GM19238 (cell line): ENCODE data around the gene FCAR.
A peak's percentile ranks its signal among the peaks of the same experiment; 100 is the strongest.
"Not testable (repeated sequence)": the region's sequence is repeated elsewhere in the genome, so short reads cannot be mapped to it uniquely, and the experiment has no call there.

Source experiments
- DNase-seq: peaks from one replicate; pipeline ENCODE4 v3.0.0; 2011; ENCODE audit warnings: low spot score; ENCODE audit not compliant: insufficient read length

Gene FCAR

GRCh38 chr19:54894106-54894505 lies 20.1 kb downstream of the FCAR start:
- DNase-seq, result not testable (repeated sequence)

DNA sequence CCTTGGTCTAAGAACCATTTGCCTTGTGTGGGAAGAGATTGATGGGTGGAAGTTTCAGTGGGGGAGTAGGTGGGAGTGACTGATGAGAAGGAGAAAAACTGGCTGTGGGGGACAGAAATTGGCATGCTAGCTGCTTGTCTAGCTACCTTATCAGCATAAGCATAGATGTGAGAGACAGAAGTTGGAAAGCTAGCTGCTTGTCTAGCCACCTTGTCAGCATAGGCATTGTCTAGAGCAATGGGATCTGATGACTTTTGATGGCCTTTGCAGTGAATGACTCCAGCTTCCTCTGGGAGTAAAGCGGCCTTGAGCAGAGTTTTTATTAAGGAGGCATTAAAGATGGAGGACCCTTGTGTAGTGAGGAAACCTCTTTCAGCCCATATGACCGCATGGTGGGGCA lies 22.0 kb downstream of the FCAR start:
- DNase-seq, result no peak

GRCh38 chr19:54898685-54899084 lies 24.6 kb downstream of the FCAR start:
- not testable (repeated sequence) for DNase-seq

DNA sequence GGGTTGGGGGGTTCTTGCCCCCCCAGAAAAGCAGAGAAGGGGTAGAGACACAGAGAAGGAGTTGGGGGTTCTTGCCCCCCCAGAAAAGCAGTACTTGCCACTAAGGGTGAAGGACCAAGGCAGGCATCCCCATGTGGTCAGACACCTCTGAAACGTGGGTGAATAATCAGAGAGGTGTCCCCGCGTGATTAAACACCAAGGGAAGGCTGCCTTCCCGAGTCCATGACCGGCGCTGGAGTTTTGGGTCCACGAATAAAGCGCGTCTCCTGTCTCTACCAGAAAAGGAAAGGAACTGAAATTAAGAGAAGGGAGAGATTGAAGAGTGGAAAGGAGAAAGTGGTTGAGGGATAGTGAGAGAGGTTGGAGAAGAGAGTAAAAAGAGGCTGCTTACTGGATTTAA lies 25.6 kb downstream of the FCAR start:
- DNase-seq, result not testable (repeated sequence)

DNA sequence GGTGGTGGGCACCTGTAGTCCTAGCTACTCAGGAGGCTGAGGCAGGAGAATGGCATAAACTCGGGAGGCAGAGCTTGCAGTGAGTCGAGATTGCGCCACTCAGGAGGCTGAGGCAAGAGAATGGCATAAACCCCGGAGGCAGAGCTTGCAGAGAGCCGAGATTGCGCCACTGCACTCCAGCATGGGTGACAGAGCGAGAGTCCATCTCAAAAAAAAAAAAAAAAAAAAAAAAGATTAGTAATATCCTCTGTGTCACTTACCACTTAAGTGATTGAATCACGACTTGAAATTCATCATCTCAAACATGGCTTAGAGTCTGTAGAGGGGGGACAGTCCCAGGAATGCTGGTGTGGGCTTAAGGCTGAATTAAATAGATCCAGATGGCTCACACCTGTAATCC lies 27.1 kb downstream of the FCAR start:
- DNase-seq, result not testable (repeated sequence)

- DNase-seq, result no peak
Observed at GRCh38 chr19:54902061-54902460, 28.0 kb downstream of the FCAR start.

- DNase-seq, result no peak
Observed at GRCh38 chr19:54903303-54903702, 29.3 kb downstream of the FCAR start.

- not testable (repeated sequence) for DNase-seq
Observed at GRCh38 chr19:54904261-54904660, 30.2 kb downstream of the FCAR start.

DNA sequence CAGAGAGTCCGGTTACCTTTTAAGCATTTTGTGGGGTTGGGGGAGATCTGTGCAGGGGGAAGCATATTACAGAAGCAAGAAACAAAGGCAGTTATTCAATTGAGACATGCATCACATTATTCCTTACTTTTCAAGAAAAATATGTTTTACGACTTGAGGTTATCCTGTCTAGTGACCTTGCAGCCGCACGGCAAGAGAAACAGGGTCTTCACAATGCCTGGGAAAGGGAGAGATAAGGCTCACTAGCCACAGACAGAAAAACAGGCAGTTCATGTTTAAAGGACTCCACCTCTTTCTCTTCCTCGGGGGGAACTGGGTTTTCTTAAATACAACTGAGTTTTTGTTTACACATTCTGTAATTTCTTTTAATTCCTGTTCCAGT lies 31.4 kb downstream of the FCAR start:
- no peak for DNase-seq

GRCh38 chr19:54905803-54906511 lies 31.9 kb downstream of the FCAR start, which contains the start of gene NCR1:
Gene NCR1, plus strand, starts transcription at chr19:54906148. Its CDS starts 40 bp downstream, at chr19:54906188.
- no peak for DNase-seq

- no peak for DNase-seq
Observed at GRCh38 chr19:54906819-54907218, 32.8 kb downstream of the FCAR start.

DNA sequence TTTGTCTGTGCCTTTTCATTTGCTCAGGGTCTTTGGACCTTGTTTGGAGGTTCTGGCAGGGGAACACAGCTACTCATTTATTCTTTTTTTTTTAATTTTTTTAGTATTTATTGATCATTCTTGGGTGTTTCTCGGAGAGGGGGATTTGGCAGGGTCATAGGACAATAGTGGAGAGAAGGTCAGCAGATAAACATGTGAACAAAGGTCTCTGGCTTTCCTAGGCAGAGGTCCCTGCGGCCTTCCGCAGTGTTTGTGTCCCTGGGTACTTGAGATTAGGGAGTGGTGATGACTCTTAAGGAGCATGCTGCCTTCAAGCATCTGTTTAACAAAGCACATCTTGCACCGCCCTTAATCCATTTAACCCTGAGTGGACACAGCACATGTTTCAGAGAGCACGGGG lies 33.9 kb downstream of the FCAR start:
- DNase-seq, result not testable (repeated sequence)

- no peak for DNase-seq
Observed at GRCh38 chr19:54916822-54917221, 42.8 kb downstream of the FCAR start.

DNA sequence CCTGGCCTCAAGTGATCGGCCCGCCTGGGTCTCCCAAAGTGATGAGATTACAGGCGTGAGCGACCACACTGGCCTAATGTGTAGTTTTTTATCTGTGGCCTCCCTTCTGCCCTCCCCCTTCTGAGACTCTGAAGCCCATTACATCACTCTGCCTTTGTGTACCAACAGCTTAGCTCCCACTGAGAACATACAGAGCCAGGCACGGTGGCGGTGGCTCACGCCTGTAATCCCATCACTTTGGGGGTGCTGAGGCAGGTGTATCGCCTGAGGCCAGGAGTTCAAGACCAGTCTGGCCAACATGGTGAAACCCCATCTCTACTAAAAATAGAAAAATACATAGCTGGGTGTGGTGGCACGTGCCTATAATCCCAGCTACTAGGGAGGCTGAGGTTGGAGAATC lies 44.5 kb downstream of the FCAR start:
- no peak for DNase-seq

DNA sequence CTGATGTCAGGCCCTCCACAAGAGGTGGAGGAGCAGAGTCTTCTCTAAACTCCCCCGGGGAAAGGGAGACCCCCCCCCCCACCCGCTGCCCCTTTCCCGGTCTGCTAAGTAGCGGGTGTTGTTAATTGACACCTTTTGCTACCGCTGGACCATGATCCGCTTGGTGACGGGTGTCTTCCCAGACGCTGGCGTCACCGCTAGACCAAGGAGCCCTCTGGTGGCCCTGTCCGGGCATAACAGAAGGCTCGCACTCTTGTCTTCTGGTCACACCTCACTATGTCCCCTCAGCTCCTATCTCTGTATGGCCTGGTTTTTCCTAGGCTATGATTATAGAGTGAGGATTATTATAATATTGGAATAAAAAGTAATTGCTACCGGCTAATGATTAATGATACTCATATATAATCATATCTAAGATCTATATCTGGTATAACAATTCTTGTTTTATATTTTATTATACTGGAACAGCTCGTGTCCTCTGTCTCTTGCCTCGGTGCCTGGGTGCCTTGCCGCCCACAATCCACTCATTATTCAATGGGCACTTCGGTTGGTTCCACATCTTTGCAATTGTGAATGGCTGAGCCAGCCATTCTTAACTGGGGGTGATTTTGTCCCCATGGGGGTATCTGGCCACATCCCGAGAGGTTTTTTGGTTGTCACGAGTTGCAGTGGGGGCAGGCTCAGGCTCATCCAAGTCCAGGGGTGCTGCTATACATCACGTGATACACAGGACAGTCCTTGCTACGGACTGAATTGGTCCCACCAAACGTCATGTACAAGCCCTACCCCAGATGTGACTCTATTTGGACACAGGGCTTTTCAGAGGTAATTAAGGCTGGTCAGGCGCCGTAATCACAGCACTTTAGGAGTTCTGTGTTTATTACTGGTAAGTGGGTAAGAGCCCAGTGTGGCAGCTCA lies 45.9 kb downstream of the FCAR start:
- not testable (repeated sequence) for DNase-seq

DNA sequence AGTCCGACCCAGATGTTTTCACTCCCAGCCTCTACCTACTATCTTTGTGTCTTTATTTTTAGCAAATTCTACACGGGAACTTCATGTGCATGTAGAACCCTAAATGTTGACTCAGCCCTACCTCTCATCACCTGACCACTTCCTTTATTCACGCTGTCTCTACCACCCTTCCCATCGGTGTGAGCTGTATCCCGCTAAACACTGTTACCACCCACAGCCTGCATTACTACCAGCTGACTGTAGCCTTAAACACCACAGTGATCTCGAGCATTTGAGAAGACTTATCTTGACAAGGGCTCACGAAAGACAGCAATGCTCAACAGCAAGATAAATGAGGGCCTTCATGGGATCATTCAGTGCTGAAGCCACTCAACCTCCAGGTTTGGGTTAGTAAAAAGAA lies 47.0 kb downstream of the FCAR start:
- no peak for DNase-seq

DNA sequence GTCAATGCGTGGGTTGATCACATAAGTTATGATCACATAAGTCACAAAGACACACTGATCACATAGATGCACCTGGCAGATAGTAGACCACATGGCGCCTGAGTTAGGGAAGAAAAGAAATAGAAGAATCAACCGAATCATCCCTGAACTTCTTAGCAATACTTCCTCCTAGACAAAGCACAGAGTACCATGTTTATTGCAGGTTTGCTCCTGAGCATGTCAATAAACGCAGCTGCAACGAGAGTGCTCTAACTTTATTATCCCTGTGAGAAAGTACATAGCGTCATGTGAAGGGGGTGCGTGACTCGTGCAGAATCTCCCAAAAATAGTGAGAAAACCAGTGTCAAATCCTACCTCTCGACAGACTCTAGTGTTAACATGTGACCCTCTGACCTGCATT lies 49.2 kb downstream of the FCAR start:
- DNase-seq, result no peak

DNA sequence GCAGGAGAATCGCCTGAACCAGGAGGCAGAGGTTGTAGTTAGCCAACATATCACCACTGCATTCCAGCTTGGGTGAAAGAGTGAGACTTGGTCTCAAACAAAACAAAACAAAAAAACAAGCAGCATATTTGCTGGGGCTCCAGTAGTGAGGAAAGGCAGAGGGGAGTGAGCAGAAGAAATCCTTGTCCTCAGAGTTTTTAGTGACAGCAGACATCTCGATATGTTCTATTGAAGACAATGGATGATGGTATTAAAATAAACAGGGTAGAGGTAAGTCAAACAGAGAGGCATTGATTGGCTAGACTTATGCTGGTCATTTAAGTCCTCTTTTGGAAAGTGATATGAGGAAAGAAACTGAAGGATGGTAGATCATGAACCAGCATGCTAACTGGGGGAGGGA lies 54.3 kb downstream of the FCAR start:
- no peak for DNase-seq

DNA sequence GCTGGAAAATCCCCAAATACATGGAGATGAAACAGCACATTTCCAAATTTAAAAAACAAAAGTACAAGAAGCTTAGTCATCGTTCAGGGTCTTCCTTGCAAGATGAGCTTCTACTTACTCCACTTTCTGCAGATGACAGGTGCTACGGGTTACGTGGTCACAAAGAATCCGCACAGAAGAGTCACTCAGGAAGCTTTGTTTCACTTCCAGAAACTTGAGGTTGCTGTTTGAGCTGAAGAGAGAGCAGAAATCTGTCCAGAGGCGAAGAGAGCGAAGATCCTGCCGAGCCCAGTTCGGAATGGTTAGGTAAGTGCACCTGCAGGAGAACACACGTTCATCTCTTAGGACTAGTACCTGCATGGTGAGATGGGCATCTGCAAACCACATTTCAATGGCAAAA lies 63.9 kb downstream of the FCAR start:
- DNase-seq, result peak; percentile 73

- DNase-seq, result no peak
Observed at GRCh38 chr19:54938906-54939305, 64.9 kb downstream of the FCAR start.

DNA sequence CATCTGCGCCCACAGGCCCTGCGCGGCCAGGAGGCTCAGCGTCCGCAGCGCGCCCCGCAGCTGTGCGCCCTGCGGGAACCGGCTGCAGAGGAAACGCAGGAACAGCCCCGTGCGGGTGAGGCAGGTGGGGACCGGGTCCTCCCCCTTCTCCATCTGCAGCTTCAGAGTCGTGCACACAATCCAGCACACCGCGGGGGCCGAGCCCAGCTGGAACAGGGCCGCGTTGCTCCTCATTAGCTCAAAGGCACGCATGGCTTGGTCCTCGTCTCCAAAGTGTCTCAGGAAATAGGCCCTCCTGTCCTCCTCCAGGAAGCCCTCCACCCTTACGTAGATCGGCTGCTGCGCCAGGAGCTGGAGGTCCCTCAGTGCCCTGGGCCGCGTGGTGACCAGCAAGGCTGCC lies 65.5 kb downstream of the FCAR start:
- DNase-seq, result not testable (repeated sequence)
